K562 (cell line): ENCODE measurements around the gene KIF1A. TPM values are rescaled to one million over a fixed set of nuclear protein-coding genes. Genes with fewer than 3 reads are reported as not detected.

Experiments
- ATAC-seq: fragments of 200-7000 bp; cut with Tn5 transposase; 3 replicates; pipeline ENCODE4 v1.9.1; 2020; ENCODE audit warnings: moderate library complexity
- BruUV-seq: library from RNA; stranded (reverse); fragments of 400-500 nt; replicated peaks from 2 replicates; lab custom pipeline; 2021; lab: Mats Ljungman, UMichigan
- CTCF ChIA-PET: fragments of 300-600 bp; formaldehyde crosslinking; extraction: SDS; loops from one replicate; lab custom pipeline; 2021; ENCODE audit warnings: low intra/inter-chr PET ratio; lab: Yijun Ruan, JAX
- POLR2A ChIA-PET: fragments of 300-600, 350-650 bp; sonication (Branson Sonifier 250); formaldehyde crosslinking; extraction: SDS; loops from one replicate; lab custom pipeline; 2021; ENCODE audit warnings: antibody characterized with exemption, inconsistent platforms; lab: Yijun Ruan, JAX
- DNase-seq, 4 experiments: peaks; one replicate each; pipeline versions ENCODE4 v3.0.0 to v3.0.0-alpha.2; 2011 to 2018; ENCODE audit warnings: low spot score in 3 of 4, mixed read lengths in 3 of 4; ENCODE audit errors: extremely low read depth in 1 of 4
- FAIRE-seq: peaks from 2 replicates; lab custom pipeline; 2011; peaks lifted over from hg19 to GRCh38; lab: Jason Lieb, UNC
- H2AFZ ChIP-seq: 2 replicates; pipeline ENCODE4 v1.6.0; 2011; ENCODE audit warnings: low read depth, low read length, control low read depth, inconsistent platforms
- H3K27ac ChIP-seq: fragments of 200-600 bp; 3 replicates; pipeline ENCODE4 v1.8.0; 2011; ENCODE audit warnings: low read depth, mild to moderate bottlenecking, control low read depth, inconsistent platforms, low read length, moderate library complexity, mixed read lengths; ENCODE audit errors: extremely low read depth
- H3K27me3 ChIP-seq, 2 experiments: fragments of 300-600 bp in 1 of 2; 2 replicates in 1 of 2; 3 replicates in 1 of 2; pipeline versions ENCODE4 v1.6.0 to v1.8.0; 2011; ENCODE audit warnings: inconsistent platforms in 2 of 2, low read length in 2 of 2, mild to moderate bottlenecking in 1 of 2, mixed read lengths in 1 of 2, moderate library complexity in 1 of 2; ENCODE audit not compliant: control insufficient read depth in 2 of 2, insufficient read depth in 2 of 2
- H3K36me3 ChIP-seq: fragments of 300-600 bp; 3 replicates; pipeline ENCODE4 v1.8.0; 2011; ENCODE audit warnings: mild to moderate bottlenecking, low read length, inconsistent platforms; ENCODE audit not compliant: control insufficient read depth, insufficient read depth
- H3K4me1 ChIP-seq, 2 experiments: fragments of 200-600 bp in 1 of 2; replicated peaks in 1 of 2; 2 replicates in 1 of 2; 3 replicates in 1 of 2; pipeline versions ENCODE4 v1.5.1 to v1.8.0; 2011; ENCODE audit warnings: inconsistent platforms in 2 of 2, low read length in 2 of 2, mild to moderate bottlenecking in 1 of 2, mixed read lengths in 1 of 2, moderate library complexity in 1 of 2; ENCODE audit not compliant: control insufficient read depth in 2 of 2, insufficient read depth in 2 of 2
- H3K4me2 ChIP-seq: 2 replicates; pipeline ENCODE4 v1.6.1; 2011; ENCODE audit warnings: low read length, control low read depth, inconsistent platforms, mixed read lengths; ENCODE audit not compliant: insufficient read depth
- H3K4me3 ChIP-seq: fragments of 200-600 bp; sonication (generic), shearing (Covaris generic); 2 replicates; pipeline ENCODE4 v1.5.1; 2016; ENCODE audit warnings: control low read depth, inconsistent platforms
- H3K79me2 ChIP-seq: fragments of 200-600 bp; 3 replicates; pipeline ENCODE4 v1.8.0; 2011; ENCODE audit warnings: low read length, inconsistent platforms; ENCODE audit not compliant: control insufficient read depth, insufficient read depth
- H3K9ac ChIP-seq, 2 experiments: 2 replicates each; pipeline versions ENCODE4 v1.6.0 to v1.6.1; 2011; ENCODE audit warnings: low read depth in 2 of 2, low read length in 2 of 2, control low read depth in 1 of 2, inconsistent platforms in 1 of 2, mild to moderate bottlenecking in 1 of 2, mixed read lengths in 1 of 2; ENCODE audit not compliant: insufficient read depth in 1 of 2
- H3K9me1 ChIP-seq: one replicate; pipeline ENCODE4 v1.6.0; 2011; ENCODE audit warnings: inconsistent platforms, mild to moderate bottlenecking, low read length, moderate library complexity; ENCODE audit not compliant: control insufficient read depth, insufficient read depth
- H3K9me3 ChIP-seq: replicated peaks from 2 replicates; pipeline ENCODE4 v1.5.1; 2011; ENCODE audit warnings: low read depth, low read length, inconsistent platforms; ENCODE audit not compliant: control insufficient read depth, insufficient read depth
- H4K20me1 ChIP-seq: replicated peaks from 2 replicates; pipeline ENCODE4 v1.6.1; 2011; ENCODE audit warnings: low read length, inconsistent platforms, mixed read lengths; ENCODE audit not compliant: control insufficient read depth, insufficient read depth
- EP400 ChIP-seq: fragments of 450-650 bp; IDR thresholded peaks from 2 replicates; pipeline ENCODE4 v1.6.1; 2017; ENCODE audit warnings: antibody characterized with exemption, mild to moderate bottlenecking, moderate library complexity
- HCFC1 ChIP-seq: IDR thresholded peaks from 2 replicates; pipeline ENCODE4 v1.6.1; 2012; ENCODE audit warnings: low read depth, low read length, improper control_type of control experiment
- KDM4B ChIP-seq, 2 experiments: fragments of 450-650 bp in 1 of 2; sonication (generic) in 1 of 2; IDR thresholded peaks; 2 replicates each; pipeline ENCODE4 v1.6.1; 2016 to 2017; ENCODE audit warnings: borderline replicate concordance in 2 of 2, antibody characterized with exemption in 1 of 2, low read depth in 1 of 2, mild to moderate bottlenecking in 1 of 2
- KLF16 ChIP-seq: IDR thresholded peaks from 2 replicates; pipeline ENCODE4 v1.6.1; 2016; ENCODE audit warnings: antibody characterized with exemption
- NBN ChIP-seq: fragments of 450-650 bp; IDR thresholded peaks from 2 replicates; pipeline ENCODE4 v1.6.1; 2016; ENCODE audit warnings: low read depth, mild to moderate bottlenecking
- NCOA1 ChIP-seq: fragments of 450-650 bp; IDR thresholded peaks from 2 replicates; pipeline ENCODE4 v1.6.1; 2016; ENCODE audit warnings: low read depth
- NFRKB ChIP-seq: fragments of 450-650 bp; IDR thresholded peaks from 2 replicates; pipeline ENCODE4 v1.6.1; 2016; ENCODE audit warnings: low read depth
- NR2C1 ChIP-seq, 2 experiments: fragments of 450-650 bp; IDR thresholded peaks; 2 replicates each; pipeline ENCODE4 v1.6.1; 2017; ENCODE audit warnings: mild to moderate bottlenecking in 2 of 2, antibody characterized with exemption in 1 of 2, inconsistent platforms in 1 of 2, missing compliant biosample characterization in 1 of 2, missing genetic modification characterization in 1 of 2
- ZNF175 ChIP-seq: fragments of 200-800 bp; sonication (Bioruptor generic); IDR thresholded peaks from 2 replicates; pipeline ENCODE4 v1.6.1; 2016; ENCODE audit warnings: low read depth, mild to moderate bottlenecking, missing genetic modification characterization, missing compliant biosample characterization
- ZNF592 ChIP-seq: fragments of 450-650 bp; IDR thresholded peaks from 2 replicates; pipeline ENCODE4 v1.6.1; 2017; ENCODE audit warnings: antibody characterized with exemption, mild to moderate bottlenecking
- WGBS: fragments of 100-300 bp; shearing (Covaris generic); methylation state at CpG from one replicate; pipeline ENCODE4 v1.1.6; 2016; ENCODE audit warnings: low coverage, mixed read lengths; ENCODE audit not compliant: insufficient coverage; ENCODE audit errors: missing lambda C conversion rate; 5-methylcytosine and 5-hydroxymethylcytosine counted together
- in situ Hi-C: fragments of 300-500 bp; cut with MboI; formaldehyde crosslinking; loops from 4 replicates; pipeline ENCODE4 v1.15.0; 2018; ENCODE audit warnings: inconsistent platforms, mixed read lengths
- intact Hi-C: fragments of 100-400 bp; cut with micrococcal nuclease; formaldehyde crosslinking; loops from 2 replicates; pipeline ENCODE4 v1.14.2; 2022
- polyA plus RNA-seq, 8 experiments: library from polyadenylated mRNA; depleted of rRNA in 4 of 8; stranded (reverse) in 5 of 8; unstranded in 3 of 8; fragments of >200 nt; fragmentation: Nextera tagmentation in 2 of 8; fragmentation: Illumina TruSeq in 1 of 8; extraction: Ambion mirVana in 2 of 8; extraction: Trizol in 1 of 8; gene quantifications; 2 replicates each; pipeline versions ENCODE4 v1.2.1 to v1.2.3, GENCODE V29; 2011 to 2014; ENCODE audit warnings: inconsistent platforms in 1 of 8, missing spikeins in 1 of 8
- total RNA-seq, 7 experiments: library from RNA; depleted of rRNA in 6 of 7; stranded (reverse); fragments of >200 nt in 6 of 7; fragmentation: Illumina TruSeq in 2 of 7; extraction: Trizol in 2 of 7; gene quantifications; 2 replicates each; pipeline versions ENCODE4 v1.2.1 to v1.2.3, GENCODE V29; 2011 to 2021; ENCODE audit warnings: low replicate concordance in 1 of 7
- TF ChIP-seq, protein P1 (sequence below): fragments of 250-450 bp; sonication (Bioruptor Pico); IDR thresholded peaks from 2 replicates; pipeline ENCODE4 v1.4.0; 2020; ENCODE audit warnings: mild to moderate bottlenecking
- TF ChIP-seq, protein P2 (sequence below): sonication (generic); formaldehyde crosslinking; IDR thresholded peaks from 2 replicates; pipeline ENCODE4 v1.9.0; 2022; ENCODE audit warnings: mild to moderate bottlenecking, missing genetic modification reagents
- TF ChIP-seq, protein P3 (sequence below): fragments of 250-450 bp; sonication (Bioruptor Pico); IDR thresholded peaks from 2 replicates; pipeline ENCODE4 v1.5.0; 2021; ENCODE audit warnings: mild to moderate bottlenecking, borderline replicate concordance

Gene KIF1A
- total and polyA plus RNA-seq, 9 of the 15 experiments (the other 6 are each of a cell fraction or from before 2014, with no cell fraction given): 0.07 to 1.4 (median 0.45) TPM; not detected in 2

DNA sequence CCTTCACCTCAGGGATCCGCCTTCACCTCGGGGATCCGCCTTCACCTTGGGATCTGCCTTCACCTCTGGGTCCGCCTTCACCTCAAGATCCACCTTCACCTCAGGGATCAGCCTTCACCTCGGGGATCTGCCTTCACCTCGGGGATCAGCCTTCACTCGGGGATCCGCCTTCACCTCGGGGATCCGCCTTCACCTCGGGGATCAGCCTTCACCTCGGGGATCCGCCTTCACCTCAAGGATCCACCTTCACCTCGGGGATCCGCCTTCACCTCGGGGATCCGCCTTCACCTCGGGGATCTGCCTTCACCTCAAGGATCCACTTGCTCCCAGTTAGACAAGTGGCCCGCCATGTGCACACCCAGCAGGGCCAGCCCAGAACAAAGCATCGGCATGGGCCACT is 7.3 kb downstream of the KIF1A start (continued):
- TF ChIP-seq KDM4B (IDR thresholded peaks at IDR 0.05; ENCODE audit: borderline replicate concordance in 2 of 2, low read depth in 1 of 2): no peak
- no peak for TF ChIP-seq KLF16
- TF ChIP-seq, protein P1, sequence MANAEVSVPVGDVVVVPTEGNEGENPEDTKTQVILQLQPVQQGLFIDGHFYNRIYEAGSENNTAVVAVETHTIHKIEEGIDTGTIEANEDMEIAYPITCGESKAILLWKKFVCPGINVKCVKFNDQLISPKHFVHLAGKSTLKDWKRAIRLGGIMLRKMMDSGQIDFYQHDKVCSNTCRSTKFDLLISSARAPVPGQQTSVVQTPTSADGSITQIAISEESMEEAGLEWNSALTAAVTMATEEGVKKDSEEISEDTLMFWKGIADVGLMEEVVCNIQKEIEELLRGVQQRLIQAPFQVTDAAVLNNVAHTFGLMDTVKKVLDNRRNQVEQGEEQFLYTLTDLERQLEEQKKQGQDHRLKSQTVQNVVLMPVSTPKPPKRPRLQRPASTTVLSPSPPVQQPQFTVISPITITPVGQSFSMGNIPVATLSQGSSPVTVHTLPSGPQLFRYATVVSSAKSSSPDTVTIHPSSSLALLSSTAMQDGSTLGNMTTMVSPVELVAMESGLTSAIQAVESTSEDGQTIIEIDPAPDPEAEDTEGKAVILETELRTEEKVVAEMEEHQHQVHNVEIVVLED (CRISPR knock-in tag): no peak
- TF ChIP-seq EP400: no peak
- TF ChIP-seq, protein P2, sequence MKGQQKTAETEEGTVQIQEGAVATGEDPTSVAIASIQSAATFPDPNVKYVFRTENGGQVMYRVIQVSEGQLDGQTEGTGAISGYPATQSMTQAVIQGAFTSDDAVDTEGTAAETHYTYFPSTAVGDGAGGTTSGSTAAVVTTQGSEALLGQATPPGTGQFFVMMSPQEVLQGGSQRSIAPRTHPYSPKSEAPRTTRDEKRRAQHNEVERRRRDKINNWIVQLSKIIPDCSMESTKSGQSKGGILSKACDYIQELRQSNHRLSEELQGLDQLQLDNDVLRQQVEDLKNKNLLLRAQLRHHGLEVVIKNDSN (CRISPR knock-in tag): no peak
- TF ChIP-seq NR2C1 (IDR thresholded peaks at IDR 0.05): no peak
- TF ChIP-seq NR2C1 (tag; IDR thresholded peaks at IDR 0.05): no peak
- TF ChIP-seq, all 486 proteins: peak for 0

DNA sequence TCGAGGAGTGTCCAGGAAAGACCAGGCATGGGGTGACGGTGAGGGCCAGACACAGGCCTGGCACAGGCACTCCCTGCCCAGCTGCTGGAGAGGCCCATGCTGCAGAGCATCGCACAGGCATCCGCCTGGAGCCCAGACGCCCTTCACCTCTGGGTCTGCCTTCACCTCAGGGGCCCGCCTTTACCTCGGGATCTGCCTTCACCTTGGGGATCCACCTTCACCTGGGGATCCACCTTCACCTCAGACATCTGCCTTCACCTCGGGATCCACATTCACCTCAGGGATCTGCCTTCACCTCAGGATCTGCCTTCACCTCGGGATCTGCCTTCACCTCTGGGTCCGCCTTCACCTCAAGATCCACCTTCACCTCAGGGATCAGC is 7.7 kb downstream of the KIF1A start:
- Histone ChIP-seq H3K4me1 (no peaks in the 10 kb centered on the region), H3K9me1 (no peaks in the 10 kb centered on the region), H3K27ac (no peak overlapping the region), H3K9ac (no peak overlapping the region), H3K4me3 (no peak overlapping the region), H3K9me3 (no peaks in the 10 kb centered on the region), H2AFZ (no peak overlapping the region), H3K4me2 (no peak overlapping the region), H4K20me1 (no peaks in the 10 kb centered on the region), H3K27me3 (no peaks in the 10 kb centered on the region; a peak in 2 of 5 replicates), H3K36me3 (no peaks in the 10 kb centered on the region), H3K79me2 (no peaks in the 10 kb centered on the region)
- no TSS peak for BruUV-seq
- DNase-seq: no peak
- 13% methylated on average over 9 of the region's 10 CpGs for WGBS
- CTCF ChIA-PET: no interaction called here
- POLR2A ChIA-PET: no interaction called here
- in situ Hi-C loops (no loop called here), intact Hi-C loops (no loop called here)
- no peak for ATAC-seq
- FAIRE-seq: no peak
- TF ChIP-seq NCOA1 (no peak), ZNF592 (no peak), NFRKB (no peak), HCFC1 (no peak), ZNF175 (no peak), NBN (no peak)
- TF ChIP-seq, protein P3, sequence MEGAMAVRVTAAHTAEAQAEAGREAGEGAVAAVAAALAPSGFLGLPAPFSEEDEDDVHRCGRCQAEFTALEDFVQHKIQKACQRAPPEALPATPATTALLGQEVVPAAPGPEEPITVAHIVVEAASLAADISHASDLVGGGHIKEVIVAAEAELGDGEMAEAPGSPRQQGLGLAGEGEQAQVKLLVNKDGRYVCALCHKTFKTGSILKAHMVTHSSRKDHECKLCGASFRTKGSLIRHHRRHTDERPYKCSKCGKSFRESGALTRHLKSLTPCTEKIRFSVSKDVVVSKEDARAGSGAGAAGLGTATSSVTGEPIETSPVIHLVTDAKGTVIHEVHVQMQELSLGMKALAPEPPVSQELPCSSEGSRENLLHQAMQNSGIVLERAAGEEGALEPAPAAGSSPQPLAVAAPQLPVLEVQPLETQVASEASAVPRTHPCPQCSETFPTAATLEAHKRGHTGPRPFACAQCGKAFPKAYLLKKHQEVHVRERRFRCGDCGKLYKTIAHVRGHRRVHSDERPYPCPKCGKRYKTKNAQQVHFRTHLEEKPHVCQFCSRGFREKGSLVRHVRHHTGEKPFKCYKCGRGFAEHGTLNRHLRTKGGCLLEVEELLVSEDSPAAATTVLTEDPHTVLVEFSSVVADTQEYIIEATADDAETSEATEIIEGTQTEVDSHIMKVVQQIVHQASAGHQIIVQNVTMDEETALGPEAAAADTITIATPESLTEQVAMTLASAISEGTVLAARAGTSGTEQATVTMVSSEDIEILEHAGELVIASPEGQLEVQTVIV (CRISPR knock-in tag): no peak
